22Rv1 (cell line): ENCODE measurements around the gene ATP11A.

Source experiments
- ZFX ChIP-seq: fragments of 450-650 bp; IDR thresholded peaks from 2 replicates; pipeline ENCODE4 v1.6.1; 2017; ENCODE audit warnings: antibody characterized with exemption, borderline replicate concordance
- TF ChIP-seq, protein P1 (sequence below): fragments of 450-650 bp; IDR thresholded peaks from 2 replicates; pipeline ENCODE4 v1.5.1; 2017; ENCODE audit warnings: mild to moderate bottlenecking

- TF ChIP-seq, protein P1, sequence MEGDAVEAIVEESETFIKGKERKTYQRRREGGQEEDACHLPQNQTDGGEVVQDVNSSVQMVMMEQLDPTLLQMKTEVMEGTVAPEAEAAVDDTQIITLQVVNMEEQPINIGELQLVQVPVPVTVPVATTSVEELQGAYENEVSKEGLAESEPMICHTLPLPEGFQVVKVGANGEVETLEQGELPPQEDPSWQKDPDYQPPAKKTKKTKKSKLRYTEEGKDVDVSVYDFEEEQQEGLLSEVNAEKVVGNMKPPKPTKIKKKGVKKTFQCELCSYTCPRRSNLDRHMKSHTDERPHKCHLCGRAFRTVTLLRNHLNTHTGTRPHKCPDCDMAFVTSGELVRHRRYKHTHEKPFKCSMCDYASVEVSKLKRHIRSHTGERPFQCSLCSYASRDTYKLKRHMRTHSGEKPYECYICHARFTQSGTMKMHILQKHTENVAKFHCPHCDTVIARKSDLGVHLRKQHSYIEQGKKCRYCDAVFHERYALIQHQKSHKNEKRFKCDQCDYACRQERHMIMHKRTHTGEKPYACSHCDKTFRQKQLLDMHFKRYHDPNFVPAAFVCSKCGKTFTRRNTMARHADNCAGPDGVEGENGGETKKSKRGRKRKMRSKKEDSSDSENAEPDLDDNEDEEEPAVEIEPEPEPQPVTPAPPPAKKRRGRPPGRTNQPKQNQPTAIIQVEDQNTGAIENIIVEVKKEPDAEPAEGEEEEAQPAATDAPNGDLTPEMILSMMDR: no peak
- no peak for TF ChIP-seq ZFX
Measured at GRCh38 chr13:112702341-112702985, 12.6 kb downstream of the ATP11A start.
